ENCODE measurements around the gene PRKG1. TPM values are rescaled to one million over a fixed set of nuclear protein-coding genes. Genes with fewer than 3 reads are reported as not detected.

Gene PRKG1
- total and polyA plus RNA-seq, 12 donors = 3.8 to 48.1 (median 29.9) TPM

DNA sequence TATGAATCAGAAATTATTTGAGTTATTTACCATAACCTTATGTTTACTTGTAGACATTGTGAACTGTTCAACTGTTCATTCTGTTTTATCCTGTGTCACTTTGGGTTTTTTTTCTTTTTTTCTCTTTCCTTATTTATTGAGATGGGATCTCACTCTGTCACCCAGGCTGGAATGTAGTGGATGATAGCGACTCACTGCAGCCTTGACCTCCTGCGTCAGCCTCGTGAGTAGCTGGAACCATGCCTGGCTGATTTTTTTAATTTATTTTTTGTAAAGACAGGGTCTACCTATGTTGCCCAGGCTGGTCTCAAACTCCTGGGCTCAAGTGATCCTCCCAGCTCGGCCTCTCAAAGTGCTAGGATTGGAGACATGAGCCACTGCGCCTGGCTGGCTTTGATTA is 528.0 kb downstream of the PRKG1 start:
- H3K4me3 ChIP-seq = no peak overlapping the region
- TF ChIP-seq, protein P1, sequence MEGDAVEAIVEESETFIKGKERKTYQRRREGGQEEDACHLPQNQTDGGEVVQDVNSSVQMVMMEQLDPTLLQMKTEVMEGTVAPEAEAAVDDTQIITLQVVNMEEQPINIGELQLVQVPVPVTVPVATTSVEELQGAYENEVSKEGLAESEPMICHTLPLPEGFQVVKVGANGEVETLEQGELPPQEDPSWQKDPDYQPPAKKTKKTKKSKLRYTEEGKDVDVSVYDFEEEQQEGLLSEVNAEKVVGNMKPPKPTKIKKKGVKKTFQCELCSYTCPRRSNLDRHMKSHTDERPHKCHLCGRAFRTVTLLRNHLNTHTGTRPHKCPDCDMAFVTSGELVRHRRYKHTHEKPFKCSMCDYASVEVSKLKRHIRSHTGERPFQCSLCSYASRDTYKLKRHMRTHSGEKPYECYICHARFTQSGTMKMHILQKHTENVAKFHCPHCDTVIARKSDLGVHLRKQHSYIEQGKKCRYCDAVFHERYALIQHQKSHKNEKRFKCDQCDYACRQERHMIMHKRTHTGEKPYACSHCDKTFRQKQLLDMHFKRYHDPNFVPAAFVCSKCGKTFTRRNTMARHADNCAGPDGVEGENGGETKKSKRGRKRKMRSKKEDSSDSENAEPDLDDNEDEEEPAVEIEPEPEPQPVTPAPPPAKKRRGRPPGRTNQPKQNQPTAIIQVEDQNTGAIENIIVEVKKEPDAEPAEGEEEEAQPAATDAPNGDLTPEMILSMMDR (IDR thresholded peaks at IDR 0.05) = no peak
- 72 to 84% methylated on average over 5 of the region's 5 CpGs for WGBS, 2 donors
- H3K27ac ChIP-seq = no peak overlapping the region
- H3K4me1 ChIP-seq = peaks cover 0 to 1% (median 0%) of the 10 kb centered on the region in 9 donors
- H3K36me3 ChIP-seq = no peaks in the 10 kb centered on the region
- no peak for ATAC-seq
- H3K27me3 ChIP-seq = no peaks in the 10 kb centered on the region
- no peak for DNase-seq
- intact Hi-C loops (cut with DNase I) = no loop called here
- H3K9me3 ChIP-seq = no peaks in the 10 kb centered on the region

DNA sequence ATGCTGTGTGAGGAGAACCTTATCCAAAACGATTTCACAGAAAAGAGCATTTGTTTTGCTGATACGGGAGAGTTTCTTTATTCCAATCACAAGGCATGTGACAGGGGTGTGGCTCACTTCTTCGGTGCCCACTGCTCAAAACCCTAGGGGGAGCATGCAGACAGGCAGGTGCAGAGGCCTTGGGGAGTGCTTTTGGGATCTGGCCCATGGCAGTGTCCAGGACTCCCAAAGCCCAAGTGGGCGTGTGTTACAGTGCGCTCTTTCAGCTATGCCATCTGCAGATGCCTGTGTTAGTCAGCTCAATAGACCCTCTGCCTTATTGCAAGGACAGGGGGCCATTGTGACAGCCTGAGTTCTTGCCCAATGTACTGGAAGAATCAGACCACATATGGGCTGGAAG is 530.3 kb downstream of the PRKG1 start:
- no peak for DNase-seq
- whole genome bisulfite sequencing, 2 donors = 79 to 80% methylated on average over 5 of the region's 5 CpGs

DNA sequence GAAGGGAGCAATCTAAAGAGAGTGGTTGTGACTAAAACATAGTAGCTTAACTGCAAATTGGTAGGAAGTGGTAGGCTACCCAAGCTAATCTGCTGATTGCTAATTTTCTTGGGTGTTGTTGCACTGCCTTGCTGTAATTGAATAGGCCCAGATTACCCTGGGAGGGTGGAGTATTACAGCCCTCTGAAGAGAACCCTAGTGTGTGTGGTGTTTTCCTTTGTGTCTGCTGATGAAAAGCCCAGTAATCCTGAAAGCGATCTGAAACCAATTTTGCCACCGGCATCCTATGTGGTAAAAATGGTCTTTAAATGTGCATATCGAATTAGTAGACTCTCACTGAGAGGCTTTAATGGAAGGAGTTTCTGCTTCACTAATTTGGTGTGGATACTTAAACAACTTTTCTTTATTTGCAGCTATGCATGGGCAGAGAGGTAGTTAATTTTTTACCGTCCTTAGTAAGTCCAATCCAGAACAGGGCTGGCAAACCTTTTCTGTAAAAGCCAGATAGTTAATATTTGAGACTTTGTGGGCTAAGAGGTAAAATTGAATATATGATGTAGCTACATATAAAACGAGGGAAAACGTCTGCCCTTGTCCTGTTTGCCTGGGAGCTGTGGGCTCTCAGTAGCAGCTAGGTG is 532.7 kb downstream of the PRKG1 start:
- Histone ChIP-seq H3K4me3 (no peak overlapping the region), H3K27me3 (no peaks in the 10 kb centered on the region), H3K9me3 (peaks cover 0 to 6% (median 3%) of the 10 kb centered on the region in 11 donors), H3K4me1 (peaks cover 0 to 4% (median 0%) of the 10 kb centered on the region in 9 donors), H3K36me3 (no peaks in the 10 kb centered on the region), H3K27ac (no peak overlapping the region)
- intact Hi-C loops (cut with DNase I) = no loop called here
- TF ChIP-seq, protein P1 (IDR thresholded peaks at IDR 0.05) = no peak
- 87 to 90% methylated on average over 6 of the region's 6 CpGs for WGBS, 2 donors
- ATAC-seq = no peak
- DNase-seq = no peak

More for the DNA sequence above, 530.3 kb downstream of the PRKG1 start:
- H3K27ac ChIP-seq = no peak overlapping the region
- H3K4me1 ChIP-seq = peaks cover 0 to 4% (median 0%) of the 10 kb centered on the region in 9 donors
- TF ChIP-seq, protein P1 (IDR thresholded peaks at IDR 0.05) = no peak
- H3K9me3 ChIP-seq = no peaks in the 10 kb centered on the region
- no peak for ATAC-seq
- H3K27me3 ChIP-seq = no peaks in the 10 kb centered on the region
- H3K36me3 ChIP-seq = no peaks in the 10 kb centered on the region
- H3K4me3 ChIP-seq = no peak overlapping the region
- intact Hi-C loops (cut with DNase I) = no loop called here

DNA sequence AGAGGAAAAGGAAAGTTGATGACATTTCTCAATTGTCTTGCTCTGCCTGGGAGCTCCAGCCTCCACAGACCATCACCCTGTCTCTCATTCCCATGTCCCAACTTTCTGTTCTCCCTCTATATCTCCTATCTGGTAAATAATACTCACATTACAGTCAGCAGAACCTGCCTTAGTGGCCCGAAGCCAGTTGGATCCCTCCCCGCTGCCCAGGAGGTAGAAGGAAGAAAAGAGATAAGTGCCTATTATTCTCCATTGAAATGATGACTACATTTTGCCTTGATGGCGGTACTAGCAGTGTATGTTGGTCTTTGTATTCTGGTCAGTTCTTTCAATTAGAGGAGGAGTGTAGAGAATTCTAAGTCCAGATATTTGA is 533.2 kb downstream of the PRKG1 start:
- TF ChIP-seq, protein P1 (IDR thresholded peaks at IDR 0.05) = no peak
- Histone ChIP-seq H3K4me3 (no peak overlapping the region), H3K27ac (no peak overlapping the region), H3K4me1 (peaks cover 0 to 4% (median 0%) of the 10 kb centered on the region in 9 donors), H3K27me3 (no peaks in the 10 kb centered on the region), H3K9me3 (peaks cover 0 to 11% (median 6%) of the 10 kb centered on the region in 11 donors), H3K36me3 (no peaks in the 10 kb centered on the region)
- ATAC-seq (no peak), DNase-seq (no peak)
- 84 to 86% methylated on average over 3 of the region's 3 CpGs for WGBS, 2 donors
- intact Hi-C loops (cut with DNase I) = no loop called here
